Mesodermal cell (in vitro differentiated cells): Measurements from ENCODE around the gene GPER1. TPM values are rescaled to one million over a fixed set of nuclear protein-coding genes. Genes with fewer than 3 reads are reported as not detected.
A peak's percentile ranks its signal among the peaks of the same experiment; 100 is the strongest.
"Not testable (repeated sequence)": the region's sequence is repeated elsewhere in the genome, so short reads cannot be mapped to it uniquely, and the experiment has no call there.

Source experiments
- H3K27ac ChIP-seq: 2 replicates; pipeline ENCODE4 v1.7.0; 2013; ENCODE audit warnings: mild to moderate bottlenecking, low read depth, low read length, moderate library complexity; ENCODE audit not compliant: severe bottlenecking
- H3K36me3 ChIP-seq: 2 replicates; pipeline ENCODE4 v1.7.1; 2013; ENCODE audit warnings: mild to moderate bottlenecking, low read length, moderate library complexity; ENCODE audit not compliant: control insufficient read depth, insufficient read depth
- H3K4me1 ChIP-seq: one replicate; pipeline ENCODE4 v1.7.1; 2013; ENCODE audit warnings: mild to moderate bottlenecking, low read length; ENCODE audit not compliant: insufficient read depth, control insufficient read depth, poor library complexity, severe bottlenecking
- H3K4me3 ChIP-seq: 2 replicates; pipeline ENCODE4 v1.7.0; 2013; ENCODE audit warnings: low read length, control low read depth, mild to moderate bottlenecking; ENCODE audit not compliant: insufficient read depth, poor library complexity, severe bottlenecking; ENCODE audit errors: extremely low read depth
- H3K9me3 ChIP-seq: 2 replicates; pipeline ENCODE4 v1.7.1; 2013; ENCODE audit warnings: mild to moderate bottlenecking, low read length, moderate library complexity; ENCODE audit not compliant: control insufficient read depth
- WGBS, 2 experiments: methylation state at CpG; one replicate each; pipeline ENCODE4 v1.1.5; 2013; ENCODE audit warnings: missing lambda C conversion rate in 2 of 2; ENCODE audit not compliant: insufficient coverage in 2 of 2; 5-methylcytosine and 5-hydroxymethylcytosine counted together
- polyA plus RNA-seq, 2 experiments: library from polyadenylated mRNA; stranded (reverse); fragments of 50-300 nt; gene quantifications; one replicate each; pipeline ENCODE4 v1.2.3, GENCODE V29; 2013

GPER1 gene
- polyA plus RNA-seq (2013, experiment 1 of 2) = 4.8 TPM
- polyA plus RNA-seq (2013, experiment 2 of 2) = 7.1 TPM

GRCh38 chr7:1087952-1088920 is at the start of gene GPER1:
GPER1 (plus strand) TSS chr7:1088113; CDS start chr7:1091729, 3,616 bp downstream.
- peaks cover 41% of the 10 kb centered on the region for H3K4me1 ChIP-seq
- WGBS, 2 experiments = 50 to 53% methylated on average over 23 to 26 of the region's 28 CpGs
- H3K9me3 ChIP-seq = no peaks in the 10 kb centered on the region
- H3K4me3 ChIP-seq = peak within 1 kb of the TSS; percentile 32
- peaks cover 11% of the 10 kb centered on the region for H3K36me3 ChIP-seq
- H3K27ac ChIP-seq = peak within 1 kb of the TSS; percentile 70

- 80 to 100% methylated on average over 1 of the region's 1 CpG for WGBS, 2 experiments
- H3K27ac ChIP-seq = not testable (repeated sequence)
Observed at GRCh38 chr7:1040233-1040632, 47.7 kb upstream of the GPER1 start.

GRCh38 chr7:1040790-1041189 is 47.1 kb upstream of the GPER1 start:
- Histone ChIP-seq H3K4me1 (peaks cover 19% of the 10 kb centered on the region), H3K36me3 (peaks cover 4% of the 10 kb centered on the region), H3K9me3 (peaks cover 5% of the 10 kb centered on the region), H3K27ac (peak overlapping the region; percentile 5), H3K4me3 (no peak overlapping the region)
- WGBS, 2 experiments = 58 to 60% methylated on average over 13 to 15 of the region's 16 CpGs

More at GRCh38 chr7:1040233-1040632, 47.7 kb upstream of the GPER1 start:
- H3K9me3 ChIP-seq = peaks cover 10% of the 10 kb centered on the region
- peaks cover 16% of the 10 kb centered on the region for H3K4me1 ChIP-seq
- H3K4me3 ChIP-seq, H3K36me3 ChIP-seq: not testable (repeated sequence)

- Histone ChIP-seq H3K9me3 (no peaks in the 10 kb centered on the region), H3K36me3 (no peaks in the 10 kb centered on the region), H3K27ac (no peak overlapping the region), H3K4me3 (no peak overlapping the region), H3K4me1 (peaks cover 19% of the 10 kb centered on the region)
- 92% methylated on average over 29 to 33 of the region's 40 CpGs for WGBS, 2 experiments
Observed at GRCh38 chr7:1041551-1042491, 46.1 kb upstream of the GPER1 start.

- Histone ChIP-seq H3K27ac (no peak overlapping the region), H3K9me3 (no peaks in the 10 kb centered on the region), H3K4me3 (no peak overlapping the region), H3K36me3 (no peaks in the 10 kb centered on the region), H3K4me1 (peaks cover 24% of the 10 kb centered on the region)
- WGBS, 2 experiments = 88 to 91% methylated on average over 6 of the region's 7 CpGs
Observed at GRCh38 chr7:1042492-1042833, 45.5 kb upstream of the GPER1 start.

GRCh38 chr7:1043552-1044188 is 44.2 kb upstream of the GPER1 start:
- Histone ChIP-seq H3K36me3 (no peaks in the 10 kb centered on the region), H3K4me3 (peak overlapping the region; percentile 20), H3K4me1 (peaks cover 24% of the 10 kb centered on the region), H3K27ac (peak overlapping the region; percentile 88), H3K9me3 (no peaks in the 10 kb centered on the region)
- 76 to 87% methylated on average over 16 to 18 of the region's 18 CpGs for WGBS, 2 experiments

- 0 to 1% methylated on average over 59 of the region's 74 CpGs for WGBS, 2 experiments
- Histone ChIP-seq H3K9me3 (no peaks in the 10 kb centered on the region), H3K4me3 (peak within 1 kb of the TSS; percentile 49), H3K36me3 (no peaks in the 10 kb centered on the region), H3K27ac (peak within 1 kb of the TSS; percentile 88), H3K4me1 (peaks cover 24% of the 10 kb centered on the region)
Observed at GRCh38 chr7:1044189-1045068, 43.5 kb upstream of the GPER1 start, which contains the start of gene GPR146. GPR146 (plus strand) TSS chr7:1044546; CDS start chr7:1057516, 12,970 bp downstream.

- Histone ChIP-seq H3K27ac (peak overlapping the region; percentile 86), H3K9me3 (no peaks in the 10 kb centered on the region), H3K36me3 (no peaks in the 10 kb centered on the region), H3K4me3 (peak overlapping the region; percentile 49), H3K4me1 (peaks cover 24% of the 10 kb centered on the region)
- WGBS, 2 experiments = 86 to 91% methylated on average over 14 to 18 of the region's 21 CpGs
Observed at GRCh38 chr7:1045069-1046063, 42.5 kb upstream of the GPER1 start.
